ENCODE data around the gene MAGEF1.
A peak's percentile ranks its signal among the peaks of the same experiment; 100 is the strongest.

Gene MAGEF1

DNA sequence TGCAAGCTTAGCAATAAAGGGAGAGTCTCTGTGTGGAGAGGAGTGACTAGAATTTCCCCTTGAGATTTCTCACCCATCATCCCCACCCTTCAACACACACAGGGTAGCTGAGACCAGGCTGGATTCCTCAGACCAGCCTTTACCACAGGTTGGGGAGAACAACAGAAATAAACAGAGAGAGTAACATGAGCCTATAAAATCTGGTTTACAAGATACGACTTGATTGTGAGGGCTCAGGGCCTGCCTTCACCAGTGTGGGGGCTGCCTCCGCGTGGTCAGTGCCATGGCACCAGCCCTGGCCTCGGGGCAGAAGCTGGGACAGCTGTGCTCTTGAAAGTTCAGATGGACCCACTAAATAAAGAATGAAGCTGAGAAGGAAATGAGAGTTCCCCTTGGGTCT lies 14.6 kb upstream of the MAGEF1 start:
- H3K4me3 ChIP-seq (ENCODE audit: low read depth, low read length), result no peak overlapping the region

DNA sequence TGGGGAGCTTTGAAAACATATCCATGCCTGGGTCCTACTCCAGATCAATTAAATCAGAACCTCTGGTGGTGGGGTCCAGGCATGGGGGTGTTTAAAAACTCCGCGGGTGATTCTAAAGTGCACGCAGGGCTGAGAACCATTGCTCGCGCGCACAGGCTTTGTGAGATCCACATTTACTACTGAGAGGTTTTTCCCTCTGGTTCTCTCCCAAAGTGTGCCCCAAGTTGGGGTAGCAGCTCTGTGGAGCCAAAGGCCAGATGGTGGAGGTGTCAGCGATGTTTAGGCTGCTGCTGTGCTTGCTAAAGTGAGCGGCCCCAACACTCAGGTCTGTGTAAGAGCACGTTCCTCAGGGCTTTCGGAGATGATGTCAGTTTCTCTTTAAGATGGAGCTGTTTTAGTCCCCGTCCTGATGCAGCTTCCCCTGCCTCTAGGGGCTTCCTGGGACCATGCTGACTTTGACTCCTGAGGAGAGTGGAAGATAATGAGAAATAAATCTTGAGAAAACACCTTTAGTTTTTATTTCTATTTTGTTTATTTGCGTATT lies 13.4 kb upstream of the MAGEF1 start:
- H3K4me3 ChIP-seq (ENCODE audit: low read depth, low read length), result no peak overlapping the region

DNA sequence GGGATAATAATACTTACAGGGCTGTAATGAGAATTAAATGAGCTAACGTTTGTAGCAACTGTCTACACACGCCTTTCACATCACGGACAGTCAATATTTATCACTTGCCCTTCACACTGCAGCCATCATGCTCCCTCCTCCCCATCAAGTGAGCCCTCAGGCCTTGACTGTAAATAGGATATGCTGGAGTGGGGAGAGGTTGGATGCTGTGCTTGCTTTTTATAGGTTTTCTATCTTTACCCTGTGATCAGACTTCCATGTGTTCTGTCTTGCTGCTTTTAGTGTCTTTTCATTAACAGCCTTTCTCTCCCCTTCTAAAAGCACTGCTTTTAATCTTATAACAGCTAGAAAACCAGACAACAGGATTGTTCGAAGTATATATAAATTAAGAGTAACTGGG lies 12.8 kb upstream of the MAGEF1 start:
- H3K4me3 ChIP-seq (ENCODE audit: low read depth, low read length), result no peak overlapping the region

DNA sequence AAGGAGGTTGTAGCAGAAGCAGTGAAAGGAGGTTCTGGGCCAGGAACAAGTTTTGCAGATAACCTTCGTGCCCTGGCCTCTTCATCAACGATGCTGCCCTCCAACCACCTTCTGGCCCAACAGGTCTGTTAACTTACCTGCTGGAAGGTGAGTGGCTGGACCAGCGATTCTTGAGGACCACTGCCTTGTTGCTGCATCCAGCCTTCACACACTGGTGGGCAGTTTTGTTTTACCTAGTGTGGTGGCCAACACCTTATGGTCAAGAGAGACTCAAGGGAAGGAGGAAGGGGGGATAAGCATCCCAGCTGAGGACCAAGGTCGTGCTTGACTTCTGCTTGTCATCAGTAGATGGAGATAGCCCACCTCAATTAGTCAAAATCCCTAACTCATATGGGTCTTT lies 7.8 kb upstream of the MAGEF1 start:
- H3K4me3 ChIP-seq (ENCODE audit: low read depth, low read length), result no peak overlapping the region

DNA sequence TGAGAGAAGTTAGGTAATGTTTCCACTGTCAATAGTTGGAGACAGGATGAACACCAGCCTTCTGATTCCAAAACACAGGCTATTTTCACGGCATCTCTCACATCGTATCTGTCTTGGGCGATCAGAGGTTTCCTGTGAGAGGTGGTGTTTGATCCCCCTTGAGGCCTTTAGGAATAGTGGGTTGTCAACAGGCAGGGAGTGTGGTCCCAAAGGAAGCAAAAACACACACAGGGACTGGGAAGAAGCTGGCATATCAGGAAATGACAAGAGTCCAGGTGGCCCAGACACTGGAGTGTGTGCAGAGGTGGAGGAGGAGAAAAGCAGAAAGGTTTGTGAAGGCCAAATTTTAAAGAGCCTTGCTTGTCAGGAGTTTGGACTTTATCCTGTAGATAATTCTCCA lies 6.6 kb upstream of the MAGEF1 start:
- no peak overlapping the region for H3K4me3 ChIP-seq (ENCODE audit: low read depth, low read length)

DNA sequence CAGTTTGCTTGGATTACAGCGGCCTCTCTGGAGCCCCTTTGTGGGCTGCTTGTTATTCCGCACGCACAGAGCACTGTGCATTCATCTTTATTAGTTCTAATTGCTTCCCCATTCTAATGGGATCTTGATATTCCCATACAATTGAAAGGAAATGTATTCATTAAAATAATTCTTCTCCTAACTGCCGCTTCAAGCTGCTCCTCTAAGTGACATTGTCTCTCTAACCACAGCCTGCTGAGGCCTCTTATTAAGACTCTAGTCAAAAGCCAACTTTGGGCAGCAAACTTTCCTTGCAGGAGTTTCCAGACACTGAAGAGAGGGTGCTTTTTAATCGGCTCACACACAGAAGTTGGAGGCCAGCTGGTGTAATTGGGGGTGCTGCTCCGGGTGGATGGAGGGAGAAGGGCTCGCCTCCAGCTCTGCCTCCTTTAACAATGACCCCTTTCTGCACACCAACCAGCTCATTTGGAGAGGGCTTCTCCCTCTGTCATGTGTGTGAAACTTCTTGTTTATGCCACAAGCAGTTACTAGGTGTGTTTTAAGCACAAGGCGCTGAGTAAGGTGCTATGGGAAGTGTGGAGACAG lies 5.6 kb upstream of the MAGEF1 start:
- H3K4me3 ChIP-seq (ENCODE audit: low read depth, low read length), result no peak overlapping the region

DNA sequence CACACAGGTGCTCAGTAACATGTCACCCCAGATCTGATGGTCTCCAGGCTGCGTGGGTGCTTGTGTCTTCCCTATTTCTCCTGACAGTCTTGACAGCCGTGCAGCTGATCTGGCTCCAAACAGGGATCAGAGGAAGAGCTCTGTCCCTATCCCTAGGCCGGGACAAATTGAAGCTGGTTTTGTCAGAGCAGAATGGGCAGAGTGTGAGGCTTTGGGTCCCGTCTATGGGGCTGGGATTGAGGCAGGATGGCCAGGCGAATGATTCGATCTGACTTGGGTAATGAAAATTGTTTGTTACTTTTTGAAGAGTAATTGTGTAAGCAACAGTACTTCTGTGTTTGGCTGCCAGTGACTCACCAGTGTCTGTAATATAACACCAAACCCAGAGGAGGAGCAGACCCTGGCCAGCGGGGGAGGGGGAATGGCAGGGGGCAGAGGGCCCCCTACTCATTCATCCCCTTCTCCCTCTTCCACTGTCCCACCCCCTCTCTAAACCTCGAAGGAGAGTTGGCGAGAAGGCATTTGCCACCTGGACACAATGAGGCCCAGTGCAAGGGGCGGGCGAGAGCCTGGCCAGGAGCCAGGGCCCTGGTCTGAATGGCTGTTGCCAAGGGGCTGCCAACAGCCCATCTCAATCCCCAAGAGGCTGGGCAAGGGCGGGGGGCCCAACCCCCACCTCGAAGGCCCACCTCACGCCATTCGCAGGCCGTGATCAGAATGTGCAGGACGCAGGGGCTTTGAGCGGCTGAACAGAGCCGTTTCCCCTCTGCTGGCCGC lies 4.9 kb upstream of the MAGEF1 start:
- H3K4me3 ChIP-seq (ENCODE audit: low read depth, low read length), result no peak overlapping the region

DNA sequence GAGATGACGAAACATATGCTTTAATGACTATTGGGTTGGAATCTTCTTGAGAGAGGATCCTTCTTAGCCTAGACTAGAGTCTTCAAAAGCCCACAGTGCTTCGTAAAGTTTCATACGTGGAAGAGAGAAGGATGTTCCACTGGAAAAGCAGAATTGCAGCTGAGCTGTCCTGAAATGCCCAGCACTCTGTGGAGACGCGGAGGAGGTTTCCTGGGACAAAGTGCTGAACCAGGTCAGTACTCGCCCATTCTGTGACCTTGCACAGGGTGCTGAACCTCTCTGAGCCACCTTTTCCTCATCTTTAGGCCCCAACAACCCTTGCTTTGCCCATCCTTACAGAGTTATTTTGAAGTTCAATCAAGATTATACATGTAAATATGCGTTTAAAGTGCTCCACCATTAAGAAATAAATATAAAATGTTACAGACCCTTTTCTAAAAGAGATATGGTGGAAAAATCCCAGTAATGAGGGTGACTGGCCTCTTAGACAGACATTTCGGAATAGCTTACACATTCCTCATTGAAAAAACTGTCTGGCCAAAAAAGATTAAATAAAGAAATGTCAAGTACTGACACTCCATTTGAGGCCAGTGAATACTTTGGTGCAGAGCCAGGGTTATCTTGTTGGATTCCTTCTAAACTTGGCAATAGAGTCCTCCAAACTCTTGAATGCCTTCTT lies 4.2 kb upstream of the MAGEF1 start:
- H3K4me3 ChIP-seq (ENCODE audit: low read depth, low read length), result no peak overlapping the region

DNA sequence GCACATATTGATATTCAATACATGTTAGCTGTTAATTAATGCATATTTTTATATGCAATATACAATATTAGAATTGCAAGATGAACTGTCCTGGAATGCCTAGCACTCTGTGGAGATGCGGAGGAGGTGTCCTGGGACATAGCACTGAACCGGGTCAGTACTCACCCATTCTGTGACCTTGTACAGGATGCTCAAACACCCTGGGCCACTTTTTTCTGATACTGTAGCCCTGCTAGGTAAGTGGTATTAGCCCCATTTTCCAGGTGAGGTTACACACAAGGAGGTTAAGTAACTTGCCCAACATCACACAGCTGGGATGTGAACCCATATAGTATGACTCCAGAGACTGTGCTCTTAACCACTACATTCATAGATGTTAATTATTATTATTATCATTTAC lies 1.7 kb upstream of the MAGEF1 start:
- H3K4me3 ChIP-seq (ENCODE audit: low read depth, low read length), result no peak overlapping the region

DNA sequence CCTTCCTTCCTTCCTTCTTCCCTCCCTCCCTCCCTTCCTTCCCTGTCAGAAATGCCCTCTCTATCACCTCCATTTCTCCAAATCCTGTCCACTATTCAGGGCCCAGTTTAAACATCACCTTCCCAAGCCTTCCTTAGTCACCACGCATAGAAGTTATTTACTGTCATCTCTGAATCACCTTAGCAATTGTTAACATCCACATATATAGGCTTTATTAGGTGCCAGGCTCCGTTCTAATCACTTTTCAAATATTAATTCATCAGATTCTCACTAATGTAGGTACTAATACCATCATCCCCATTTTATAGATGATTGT lies 1.1 kb upstream of the MAGEF1 start:
- H3K4me3 ChIP-seq (ENCODE audit: low read depth, low read length), result no peak overlapping the region

DNA sequence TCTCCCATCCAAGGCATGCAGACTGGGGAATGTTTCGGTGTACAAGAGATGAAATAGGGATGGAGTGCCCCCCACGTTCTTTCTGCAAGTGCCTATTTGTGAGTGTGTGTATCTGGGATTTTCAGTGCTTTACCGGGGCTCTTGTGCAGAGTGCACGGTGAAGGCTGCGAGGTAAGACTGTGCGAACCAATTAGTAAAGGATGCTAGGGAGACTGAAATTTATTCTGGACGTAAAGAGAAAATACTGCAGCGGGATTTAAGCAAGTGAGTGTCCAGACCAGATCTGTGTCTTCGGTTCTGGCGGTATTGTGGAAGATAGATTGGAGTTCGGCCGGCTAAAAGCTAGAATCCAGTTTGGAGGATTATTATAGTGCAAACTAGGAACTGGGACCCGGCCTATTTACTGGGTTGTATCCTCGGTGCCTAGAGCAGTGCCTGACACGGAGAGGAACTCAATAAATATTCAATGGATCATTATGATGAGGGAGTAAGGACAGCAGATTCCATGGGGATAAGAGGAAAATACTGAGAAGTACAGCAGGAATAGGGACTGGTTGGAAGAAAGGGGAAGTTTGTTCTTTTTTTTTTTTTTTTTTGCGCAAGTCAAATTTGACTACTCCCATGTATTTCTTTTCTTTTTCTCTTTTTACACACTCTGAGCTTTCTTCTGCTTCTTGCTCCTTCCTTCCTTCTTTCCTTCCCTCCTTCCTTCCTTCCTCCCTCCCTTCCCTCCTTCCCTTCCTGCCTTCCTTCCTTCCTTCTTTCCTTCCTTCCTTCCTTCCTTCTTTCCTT lies 580 bp upstream of the MAGEF1 start:
- H3K4me3 ChIP-seq (ENCODE audit: low read depth, low read length), result peak overlapping the region; percentile 86

DNA sequence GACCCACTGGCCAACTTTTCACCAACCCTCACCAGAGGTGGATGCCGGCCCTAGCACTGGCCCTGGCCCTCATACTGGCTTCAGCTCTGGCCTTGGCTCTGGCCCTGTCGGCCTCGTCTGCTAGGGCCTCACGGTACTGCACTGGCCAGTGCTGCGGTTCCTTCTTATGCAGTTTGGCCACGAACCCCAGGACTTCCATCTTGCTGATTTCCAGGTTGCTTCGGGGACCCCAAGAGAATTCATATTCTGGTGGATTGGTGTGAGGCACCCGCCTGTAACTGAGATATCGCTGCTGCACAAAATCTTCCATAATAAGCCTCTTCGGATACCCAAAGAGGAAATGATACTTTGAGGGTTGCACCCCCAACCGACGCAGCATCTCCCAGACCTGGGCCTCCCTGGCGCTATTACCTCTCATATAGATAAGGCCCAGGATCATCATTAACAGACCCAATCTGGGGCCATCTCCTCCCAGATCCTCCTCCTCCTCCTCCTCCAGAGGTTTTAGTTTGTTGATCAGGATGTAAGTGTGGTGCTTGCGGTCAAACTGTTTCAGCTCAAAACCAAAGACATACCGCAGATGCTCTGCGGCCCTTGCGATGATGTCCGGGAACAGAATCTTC lies 883 bp downstream of the MAGEF1 start:
- peak overlapping the region; percentile 86 for H3K4me3 ChIP-seq (ENCODE audit: low read depth, low read length)

DNA sequence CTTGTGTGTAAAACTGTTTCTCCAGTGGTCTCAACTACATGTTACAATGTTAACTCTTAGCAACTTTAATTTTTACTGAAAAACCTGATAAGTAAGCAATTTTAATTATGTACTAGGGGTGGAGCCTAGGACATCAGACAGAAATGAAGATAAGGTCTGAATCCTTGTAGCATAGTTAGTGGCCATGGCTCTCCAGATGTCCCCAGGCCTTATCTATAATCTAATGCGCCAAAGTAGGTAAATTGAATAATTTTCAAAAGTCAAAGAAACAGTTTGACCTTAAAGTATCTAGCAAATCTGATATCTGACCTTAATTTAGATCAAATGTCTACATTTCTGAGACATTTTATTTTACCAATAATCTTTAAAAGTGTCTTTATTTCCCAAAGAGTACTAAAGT lies 8.2 kb downstream of the MAGEF1 start:
- H3K4me3 ChIP-seq (ENCODE audit: low read depth, low read length), result no peak overlapping the region

DNA sequence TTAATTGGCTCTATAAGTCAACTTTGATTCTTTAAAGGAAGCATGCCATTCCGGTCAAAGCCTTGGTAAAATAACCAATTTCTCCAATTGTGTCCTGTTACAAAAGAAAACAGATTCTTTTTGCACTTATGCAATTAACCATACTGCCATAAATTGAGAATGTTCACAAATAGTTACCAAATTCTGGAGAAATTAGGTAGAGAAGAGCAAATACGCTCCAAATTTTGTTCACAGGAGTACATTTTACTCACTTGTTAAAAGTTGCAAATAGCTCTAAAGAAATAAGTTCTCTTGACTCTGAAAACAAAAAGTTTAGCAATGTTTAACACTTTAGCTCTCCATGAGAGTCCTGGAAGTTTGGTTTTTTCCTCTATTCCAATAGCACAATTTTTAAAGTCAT lies 11.1 kb downstream of the MAGEF1 start:
- H3K4me3 ChIP-seq (ENCODE audit: low read depth, low read length), result no peak overlapping the region

DNA sequence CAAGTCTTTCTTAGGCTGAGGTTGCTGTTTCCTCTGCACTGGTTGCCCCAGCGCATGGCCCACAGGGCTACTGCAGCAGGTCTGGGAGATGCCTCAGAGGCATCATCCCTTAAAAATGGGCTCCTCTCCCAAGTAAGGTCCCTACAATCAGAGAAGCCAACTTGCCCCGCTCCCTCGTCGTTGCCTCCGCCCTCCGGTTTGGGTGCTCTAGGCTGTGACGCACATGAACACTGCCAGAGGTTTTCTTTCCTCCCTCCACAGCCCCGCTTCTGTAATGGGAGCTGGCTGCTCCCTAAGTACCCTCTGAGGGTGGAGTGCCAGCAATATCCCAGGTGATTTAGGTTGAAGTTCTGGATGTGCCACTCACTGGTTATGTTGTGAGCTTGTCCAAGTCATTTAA lies 14.0 kb downstream of the MAGEF1 start:
- no peak overlapping the region for H3K4me3 ChIP-seq (ENCODE audit: low read depth, low read length)

DNA sequence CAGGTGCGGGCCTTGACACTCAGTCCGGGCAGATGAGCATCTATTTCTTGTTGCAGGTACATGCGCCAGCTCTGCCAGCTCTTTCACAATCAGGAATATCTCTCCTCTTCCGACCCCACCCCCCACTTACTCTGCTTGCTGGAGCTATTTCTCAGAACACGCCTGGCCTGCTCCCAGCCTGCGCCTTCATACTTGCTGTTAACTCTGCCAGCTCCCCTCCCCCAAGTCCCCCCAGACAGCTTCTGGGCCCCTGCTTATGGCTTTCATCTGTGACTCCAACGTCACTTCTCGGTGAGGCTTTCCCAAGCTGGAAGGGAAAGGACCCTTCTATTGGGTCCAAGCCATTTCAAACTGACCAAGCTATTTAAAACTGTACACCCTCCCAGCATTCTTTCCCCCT lies 15.2 kb downstream of the MAGEF1 start:
- no peak overlapping the region for H3K4me3 ChIP-seq (ENCODE audit: low read depth, low read length)

DNA sequence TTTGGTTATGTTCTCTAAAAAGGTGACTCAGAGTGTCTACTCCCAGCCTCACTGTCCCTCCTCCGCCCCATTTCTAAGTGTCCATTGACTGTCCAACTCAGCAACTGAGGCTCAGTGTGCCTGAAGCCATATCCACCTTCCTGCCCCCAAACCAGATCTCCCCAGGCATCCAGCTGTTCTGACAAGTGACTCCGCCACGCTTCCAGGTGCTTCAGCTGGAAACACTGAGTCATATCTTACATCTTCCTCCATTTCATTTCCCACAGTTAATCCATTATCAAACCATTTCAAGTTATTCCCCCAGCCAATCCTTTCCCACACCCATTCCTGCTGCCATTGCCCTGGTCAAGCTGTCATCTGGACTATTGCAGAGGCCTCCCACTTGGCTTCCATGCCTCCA lies 17.1 kb downstream of the MAGEF1 start:
- no peak overlapping the region for H3K4me3 ChIP-seq (ENCODE audit: low read depth, low read length)

DNA sequence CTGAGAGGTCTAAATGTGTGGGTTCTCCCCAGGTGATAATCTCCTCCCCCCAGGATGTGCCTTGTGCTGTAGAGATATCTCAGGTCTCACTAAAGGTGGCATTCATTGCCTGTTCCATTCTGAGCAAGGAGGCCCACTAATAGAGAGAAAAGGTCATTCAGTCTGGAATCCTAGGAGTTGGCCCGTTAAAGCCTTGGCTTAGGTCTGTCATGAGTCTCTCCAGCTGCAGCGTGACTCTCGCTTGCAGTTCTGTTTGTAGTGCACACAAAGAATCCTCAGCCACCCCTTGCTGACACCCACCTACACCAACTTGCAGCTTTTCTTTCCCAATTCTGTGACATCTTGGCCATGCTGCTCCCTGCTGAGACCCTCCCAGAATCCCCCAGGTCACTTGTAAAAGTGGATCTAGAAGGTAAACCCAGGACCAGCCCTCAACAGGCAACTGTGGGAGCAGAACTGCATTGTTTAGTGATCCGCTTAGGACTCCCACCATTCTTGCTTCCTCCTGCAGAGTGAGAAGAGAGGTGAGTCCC lies 17.7 kb downstream of the MAGEF1 start:
- no peak overlapping the region for H3K4me3 ChIP-seq (ENCODE audit: low read depth, low read length)

DNA sequence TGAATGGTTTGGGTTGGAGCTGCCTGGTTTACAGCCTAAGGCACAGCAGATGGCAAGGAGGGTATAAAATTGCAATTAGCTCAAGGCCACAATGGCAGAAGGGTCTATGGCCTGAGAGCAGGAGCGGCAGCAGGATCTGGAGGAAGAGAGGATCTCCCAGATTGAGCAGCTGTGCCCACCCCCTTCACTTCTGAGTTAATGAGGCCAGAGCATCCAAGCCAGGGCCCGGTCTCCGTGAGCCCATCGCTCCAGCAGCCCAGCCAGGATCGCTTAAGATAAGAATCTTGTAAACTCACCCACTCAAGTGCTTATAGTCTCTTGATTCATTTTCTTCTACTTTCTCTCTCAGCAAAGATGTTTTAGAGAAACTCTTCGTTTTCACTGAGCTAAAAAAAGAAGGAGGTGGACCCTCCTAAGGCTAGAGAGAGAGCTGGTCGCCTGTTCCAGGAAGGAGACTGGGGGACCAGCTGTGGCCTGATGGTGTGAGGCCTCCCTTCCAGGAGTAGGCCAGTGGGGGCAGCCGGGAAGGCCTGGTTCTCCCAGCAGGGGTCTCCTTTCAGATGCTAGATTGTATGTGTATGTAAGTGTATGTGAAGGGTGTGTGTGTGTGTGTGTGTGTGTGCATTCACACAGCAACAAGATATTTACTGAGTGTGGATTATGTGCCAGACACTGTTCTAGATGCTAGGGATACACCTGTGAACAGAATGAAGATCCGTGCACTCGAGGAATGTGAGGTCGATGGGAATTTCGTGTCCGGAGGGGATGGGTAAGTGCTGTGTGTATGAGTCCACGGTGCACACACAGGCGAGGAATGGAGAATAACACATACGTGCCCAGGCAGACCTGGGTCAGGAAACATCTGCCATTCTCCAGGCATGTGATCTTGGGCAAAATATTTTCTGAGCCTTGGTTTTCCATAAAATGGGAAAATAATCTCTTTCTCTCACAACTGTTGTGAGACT lies 18.6 kb downstream of the MAGEF1 start:
- H3K4me3 ChIP-seq (ENCODE audit: low read depth, low read length), result no peak overlapping the region
